Esophagus (tissue), 2 donors: ENCODE results near the gene CST9L. TPM values are rescaled to one million over a fixed set of nuclear protein-coding genes. Genes with fewer than 3 reads are reported as not detected.

Experiments
- H3K27ac ChIP-seq, 2 donors: one replicate each; pipeline ENCODE4 v1.5.1; 2013; ENCODE audit warnings: low read depth in 2 of 2, mild to moderate bottlenecking in 2 of 2, inconsistent platforms in 1 of 2, low read length in 1 of 2, moderate library complexity in 1 of 2
- H3K27me3 ChIP-seq, 2 donors: one replicate each; pipeline ENCODE4 v1.6.1; 2013; ENCODE audit warnings: low read length in 2 of 2, control low read depth in 1 of 2, mild to moderate bottlenecking in 1 of 2; ENCODE audit not compliant: insufficient read depth in 2 of 2, control insufficient read depth in 1 of 2
- H3K36me3 ChIP-seq, 2 donors: one replicate each; pipeline ENCODE4 v1.6.1; 2013; ENCODE audit warnings: low read length in 1 of 2; ENCODE audit not compliant: control insufficient read depth in 2 of 2, insufficient read depth in 2 of 2
- H3K4me1 ChIP-seq, 2 donors: one replicate each; pipeline ENCODE4 v1.6.1; 2013; ENCODE audit warnings: low read length in 1 of 2; ENCODE audit not compliant: control insufficient read depth in 2 of 2, insufficient read depth in 2 of 2
- H3K4me3 ChIP-seq, 2 donors: one replicate each; pipeline ENCODE4 v1.5.1; 2013; ENCODE audit warnings: low read length in 2 of 2, mild to moderate bottlenecking in 2 of 2, low read depth in 1 of 2, moderate library complexity in 1 of 2
- H3K9me3 ChIP-seq, 2 donors: one replicate each; pipeline ENCODE4 v1.6.1; 2013; ENCODE audit warnings: mild to moderate bottlenecking in 2 of 2, low read depth in 1 of 2, low read length in 1 of 2, moderate library complexity in 1 of 2; ENCODE audit not compliant: control insufficient read depth in 2 of 2, insufficient read depth in 1 of 2
- WGBS, 2 donors: extraction: QIAGEN DNeasy Blood & Tissue Kit; methylation state at CpG; one replicate each; pipeline ENCODE4 v1.1.7; 2013; 5-methylcytosine and 5-hydroxymethylcytosine counted together
- polyA plus RNA-seq, 2 donors: library from polyadenylated mRNA; stranded (reverse); fragments of 200-250 nt; gene quantifications; one replicate each; pipeline ENCODE4 v1.2.3, GENCODE V29; 2013
- donor health status: healthy with polysubstance abuse.
- donor health status: Bipolar disorder and iron deficiency.

The CST9L gene
- polyA plus RNA-seq = not detected

GRCh38 chr20:23568320-23568970 lies at the start of gene CST9L:
TSS of gene CST9L (minus strand) at chr20:23568484. CDS start at chr20:23568450, 34 bp downstream.
- WGBS, 2 donors = 68 to 75% methylated on average over 11 of the region's 11 CpGs

GRCh38 chr20:23614163-23614562 lies 45.9 kb upstream of the CST9L start:
- no peaks in the 10 kb centered on the region for H3K4me1 ChIP-seq
- H3K27me3 ChIP-seq = no peaks in the 10 kb centered on the region
- no peaks in the 10 kb centered on the region for H3K9me3 ChIP-seq
- no peaks in the 10 kb centered on the region for H3K36me3 ChIP-seq
- H3K4me3 ChIP-seq = no peak overlapping the region
- WGBS, 2 donors = 85 to 88% methylated on average over 5 of the region's 5 CpGs
- peak overlapping the region in 1 of 2 donors; percentile 49 for H3K27ac ChIP-seq

More at GRCh38 chr20:23568320-23568970, at the start of gene CST9L:
- H3K4me1 ChIP-seq = no peaks in the 10 kb centered on the region
- H3K4me3 ChIP-seq = no peak within 1 kb of the TSS
- H3K27ac ChIP-seq = no peak within 1 kb of the TSS
- H3K27me3 ChIP-seq = no peaks in the 10 kb centered on the region
- H3K9me3 ChIP-seq = no peaks in the 10 kb centered on the region
- H3K36me3 ChIP-seq = no peaks in the 10 kb centered on the region

- Histone ChIP-seq H3K9me3 (no peaks in the 10 kb centered on the region), H3K27ac (peak overlapping the region in 1 of 2 donors; percentile 52), H3K27me3 (no peaks in the 10 kb centered on the region), H3K4me3 (no peak overlapping the region), H3K36me3 (no peaks in the 10 kb centered on the region), H3K4me1 (no peaks in the 10 kb centered on the region)
Measured at GRCh38 chr20:23613676-23614075, 45.4 kb upstream of the CST9L start.

DNA sequence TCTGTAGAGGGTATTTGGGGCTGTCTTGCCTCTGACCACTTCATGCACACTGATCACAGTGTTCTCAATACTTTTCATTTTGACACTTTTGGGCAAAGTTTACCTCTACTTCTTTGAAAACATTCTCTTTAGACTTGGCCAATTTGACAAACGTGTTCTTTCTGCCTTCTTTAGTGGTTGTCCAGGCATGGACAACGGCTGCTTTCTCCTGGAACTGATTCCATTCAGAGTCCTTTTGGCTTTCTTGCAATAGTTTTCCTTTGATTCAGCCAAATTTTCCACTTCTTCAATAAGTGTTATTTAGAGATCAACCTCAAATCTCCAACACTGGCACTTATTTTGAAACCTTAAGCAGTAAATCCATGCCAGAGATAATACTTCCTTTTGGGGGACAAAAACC lies 44.1 kb upstream of the CST9L start:
- H3K27me3 ChIP-seq = no peaks in the 10 kb centered on the region
- no peak overlapping the region for H3K4me3 ChIP-seq
- H3K4me1 ChIP-seq = no peaks in the 10 kb centered on the region
- H3K36me3 ChIP-seq = no peaks in the 10 kb centered on the region
- 53 to 60% methylated on average over 2 of the region's 2 CpGs for WGBS, 2 donors
- H3K9me3 ChIP-seq = no peaks in the 10 kb centered on the region
- H3K27ac ChIP-seq = no peak overlapping the region

GRCh38 chr20:23609486-23610109 lies 41.3 kb upstream of the CST9L start:
- Histone ChIP-seq H3K27ac (no peak overlapping the region), H3K4me3 (no peak overlapping the region), H3K4me1 (no peaks in the 10 kb centered on the region), H3K27me3 (no peaks in the 10 kb centered on the region), H3K9me3 (no peaks in the 10 kb centered on the region), H3K36me3 (no peaks in the 10 kb centered on the region)
- WGBS, 2 donors = 88 to 90% methylated on average over 5 of the region's 5 CpGs

DNA sequence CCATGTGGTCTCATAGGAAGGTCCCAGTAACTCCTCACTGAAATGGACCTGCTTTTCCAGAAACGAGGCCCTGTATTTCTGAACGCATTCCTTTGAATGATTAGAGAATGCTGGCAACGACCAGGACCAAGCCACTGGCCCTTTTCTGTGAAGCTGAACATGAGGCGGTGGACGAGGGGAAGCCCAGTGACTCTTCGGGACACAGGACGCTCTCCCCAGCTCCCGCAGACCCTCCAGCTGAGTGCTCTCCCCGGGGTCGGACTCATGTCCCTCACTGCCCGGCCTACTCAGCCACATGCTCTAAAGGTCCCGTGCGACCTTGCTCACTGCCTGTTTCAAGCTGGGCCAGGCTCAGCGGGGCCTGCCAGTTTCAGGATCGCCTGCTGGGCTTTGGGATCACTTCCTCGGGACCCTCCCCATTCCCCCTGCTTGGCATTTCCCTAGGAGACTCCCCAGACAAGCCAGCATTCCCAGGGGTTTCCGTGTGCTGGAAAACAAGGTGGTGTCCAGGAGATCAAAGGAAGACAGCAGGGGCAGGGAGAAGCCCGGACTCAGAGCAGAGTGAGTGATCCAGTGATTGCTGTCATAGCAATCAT lies 40.1 kb upstream of the CST9L start:
- no peaks in the 10 kb centered on the region for H3K36me3 ChIP-seq
- WGBS, 2 donors = 75 to 79% methylated on average over 18 of the region's 18 CpGs
- H3K4me3 ChIP-seq = no peak overlapping the region
- H3K4me1 ChIP-seq = no peaks in the 10 kb centered on the region
- H3K27me3 ChIP-seq = no peaks in the 10 kb centered on the region
- no peak overlapping the region for H3K27ac ChIP-seq
- no peaks in the 10 kb centered on the region for H3K9me3 ChIP-seq

GRCh38 chr20:23607497-23608245 lies 39.4 kb upstream of the CST9L start:
- Histone ChIP-seq H3K27me3 (no peaks in the 10 kb centered on the region), H3K27ac (no peak overlapping the region), H3K4me1 (no peaks in the 10 kb centered on the region), H3K36me3 (no peaks in the 10 kb centered on the region), H3K4me3 (no peak overlapping the region), H3K9me3 (no peaks in the 10 kb centered on the region)
- 89 to 91% methylated on average over 14 of the region's 14 CpGs for WGBS, 2 donors

DNA sequence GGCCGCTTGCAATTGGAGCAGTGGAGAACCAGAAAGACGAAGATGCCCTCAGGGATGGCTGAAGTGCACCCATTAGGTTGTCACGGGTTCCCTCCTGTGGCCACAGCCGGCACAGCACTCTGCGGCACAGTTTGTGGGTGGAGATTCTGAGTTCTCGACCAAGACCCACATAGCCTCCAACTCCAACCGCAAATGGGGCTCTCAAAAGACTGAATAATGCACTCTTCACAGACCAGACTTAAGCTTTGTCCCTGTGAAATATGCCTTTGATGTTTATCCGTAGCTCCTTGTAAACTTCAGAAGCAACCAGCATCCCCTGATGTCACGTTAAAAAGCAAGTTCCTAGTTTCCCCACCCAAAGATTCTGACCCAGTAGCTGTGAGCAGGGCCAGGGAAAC lies 38.4 kb upstream of the CST9L start:
- WGBS, 2 donors = 10% methylated on average over 9 of the region's 9 CpGs
- no peaks in the 10 kb centered on the region for H3K36me3 ChIP-seq
- H3K27me3 ChIP-seq = no peaks in the 10 kb centered on the region
- H3K4me3 ChIP-seq = no peak overlapping the region
- H3K4me1 ChIP-seq = peaks cover 0 to 3% of the 10 kb centered on the region in 2 donors
- H3K9me3 ChIP-seq = peaks cover 0 to 3% of the 10 kb centered on the region in 2 donors
- H3K27ac ChIP-seq = no peak overlapping the region

GRCh38 chr20:23605867-23606651 lies 37.8 kb upstream of the CST9L start, which contains the start of gene CST9:
TSS of gene CST9 (minus strand) at chr20:23605917. CDS start at chr20:23605864, 53 bp downstream.
- H3K27ac ChIP-seq = no peak within 1 kb of the TSS
- no peaks in the 10 kb centered on the region for H3K27me3 ChIP-seq
- no peak within 1 kb of the TSS for H3K4me3 ChIP-seq
- H3K36me3 ChIP-seq = no peaks in the 10 kb centered on the region
- 54 to 58% methylated on average over 16 of the region's 16 CpGs for WGBS, 2 donors
- H3K4me1 ChIP-seq = peaks cover 0 to 3% of the 10 kb centered on the region in 2 donors
- H3K9me3 ChIP-seq = peaks cover 0 to 3% of the 10 kb centered on the region in 2 donors
